HCT116 (cell line): ENCODE results near the gene PRPF4. TPM values are rescaled to one million over a fixed set of nuclear protein-coding genes. Genes with fewer than 3 reads are reported as not detected.

Source experiments
- ATAC-seq: fragments of 200-7000 bp; cut with Tn5 transposase; 2 replicates; pipeline ENCODE4 v1.9.1; 2020; ENCODE audit warnings: mild to moderate bottlenecking, moderate library complexity
- BruUV-seq: library from RNA; stranded (reverse); fragments of 400-500 nt; replicated peaks from 2 replicates; lab custom pipeline; 2021; lab: Mats Ljungman, UMichigan
- CTCF ChIA-PET: fragments of 300-600 bp; sonication (Branson Sonifier 250); formaldehyde crosslinking; loops from one replicate; lab custom pipeline; 2021; ENCODE audit warnings: antibody characterized with exemption; lab: Charles Lee
- POLR2A ChIA-PET: fragments of 300-600, 350-600 bp; sonication (Branson Sonifier 250); formaldehyde crosslinking; loops from one replicate; lab custom pipeline; 2021; ENCODE audit warnings: antibody characterized with exemption; lab: Charles Lee
- RAD21 ChIA-PET, 2 experiments: fragments of 300-600 bp; sonication (Branson Sonifier 250); formaldehyde crosslinking; loops; one replicate each; lab custom pipeline; 2023; ENCODE audit warnings: low total read pairs in 2 of 2; ENCODE audit not compliant: uncharacterized antibody in 2 of 2, unreplicated experiment in 2 of 2, low non-redundant PET in 1 of 2; lab: Charles Lee
- DNase-seq: peaks from one replicate; pipeline ENCODE4 v3.0.0-alpha.2; 2010; ENCODE audit warnings: low read depth, low spot score
- H2AFZ ChIP-seq: fragments of 200-600 bp; shearing (Covaris generic), sonication (generic); 2 replicates; pipeline ENCODE4 v1.6.1; 2017; ENCODE audit warnings: low read depth, mixed run types, mixed read lengths, antibody characterized with exemption, low read length; ENCODE audit not compliant: poor library complexity, severe bottlenecking
- H3K27ac ChIP-seq: 2 replicates; pipeline ENCODE4 v1.5.1; 2012; ENCODE audit warnings: low read depth, low read length
- H3K27me3 ChIP-seq: fragments of 200-600 bp; sonication (generic); 2 replicates; pipeline ENCODE4 v1.6.1; 2016; ENCODE audit warnings: mixed run types, low read length, mixed read lengths; ENCODE audit not compliant: insufficient read depth
- H3K36me3 ChIP-seq, 2 experiments: fragments of 200-500 bp in 1 of 2; fragments of 200-600 bp in 1 of 2; sonication (Bioruptor generic) in 1 of 2; sonication (generic) in 1 of 2; 2 replicates each; pipeline versions ENCODE4 v1.5.1 to v1.6.1; 2014 to 2016; ENCODE audit warnings: low read length in 2 of 2, inconsistent platforms in 1 of 2, mixed read lengths in 1 of 2, mixed run types in 1 of 2; ENCODE audit not compliant: insufficient read depth in 2 of 2, control insufficient read depth in 1 of 2
- H3K4me1 ChIP-seq, 2 experiments: fragments of 200-600 bp in 1 of 2; sonication (generic) in 1 of 2; 2 replicates each; pipeline versions ENCODE4 v1.5.1 to v1.6.1; 2012 to 2017; ENCODE audit warnings: low read length in 2 of 2, inconsistent platforms in 1 of 2, mild to moderate bottlenecking in 1 of 2, mixed read lengths in 1 of 2, mixed run types in 1 of 2, moderate library complexity in 1 of 2; ENCODE audit not compliant: insufficient read depth in 2 of 2, control insufficient read depth in 1 of 2
- H3K4me2 ChIP-seq: fragments of 200-600 bp; sonication (generic); 2 replicates; pipeline ENCODE4 v1.6.1; 2017; ENCODE audit warnings: mixed run types, low read length, mixed read lengths
- H3K4me3 ChIP-seq, 2 experiments: fragments of 200-600 bp in 1 of 2; sonication (generic) in 1 of 2; replicated peaks in 1 of 2; 2 replicates each; pipeline ENCODE4 v1.5.1; 2011 to 2016; ENCODE audit warnings: low read length in 2 of 2, control low read depth in 1 of 2, low read depth in 1 of 2, mild to moderate bottlenecking in 1 of 2, mixed read lengths in 1 of 2, mixed run types in 1 of 2
- H3K79me2 ChIP-seq: fragments of 200-600 bp; sonication (generic); 2 replicates; pipeline ENCODE4 v1.6.1; 2017; ENCODE audit warnings: mild to moderate bottlenecking, mixed run types, low read length, moderate library complexity, mixed read lengths; ENCODE audit not compliant: insufficient read depth
- H3K9ac ChIP-seq: fragments of 200-600 bp; sonication (generic); 2 replicates; pipeline ENCODE4 v1.6.1; 2016; ENCODE audit warnings: low read length, mixed read lengths
- H3K9me2 ChIP-seq: fragments of 200-600 bp; sonication (generic), shearing (Covaris generic); 2 replicates; pipeline ENCODE4 v1.6.1; 2017; ENCODE audit warnings: mixed run types, mild to moderate bottlenecking, moderate library complexity; ENCODE audit not compliant: insufficient read depth
- H3K9me3 ChIP-seq, 2 experiments: fragments of 200-500 bp in 1 of 2; fragments of 200-600 bp in 1 of 2; sonication (Bioruptor generic) in 1 of 2; sonication (generic) in 1 of 2; 2 replicates each; pipeline ENCODE4 v1.6.1; 2014 to 2017; ENCODE audit warnings: low read length in 2 of 2, mixed read lengths in 2 of 2, inconsistent platforms in 1 of 2, low read depth in 1 of 2, mild to moderate bottlenecking in 1 of 2, mixed run types in 1 of 2, moderate library complexity in 1 of 2; ENCODE audit not compliant: control insufficient read depth in 1 of 2, insufficient read depth in 1 of 2
- H4K20me1 ChIP-seq: fragments of 200-600 bp; sonication (generic), shearing (Covaris generic); 2 replicates; pipeline ENCODE4 v1.6.1; 2017; ENCODE audit warnings: mixed run types, mild to moderate bottlenecking, moderate library complexity; ENCODE audit not compliant: insufficient read depth
- EZH2phosphoT487 ChIP-seq: fragments of 200-600 bp; IDR thresholded peaks from 2 replicates; pipeline ENCODE4 v1.6.1; 2018; ENCODE audit warnings: antibody characterized with exemption, borderline replicate concordance
- JUND ChIP-seq: IDR thresholded peaks from 2 replicates; pipeline ENCODE4 v1.6.1; 2012
- POLR2AphosphoS5 ChIP-seq: IDR thresholded peaks from 2 replicates; pipeline ENCODE4 v1.6.1; 2011; ENCODE audit warnings: mild to moderate bottlenecking, low read depth, low read length, moderate library complexity
- RAD21 ChIP-seq: IDR thresholded peaks from 2 replicates; pipeline ENCODE4 v1.6.1; 2012; ENCODE audit warnings: low read depth, mild to moderate bottlenecking
- SP1 ChIP-seq: IDR thresholded peaks from 2 replicates; pipeline ENCODE4 v1.6.1; 2012; ENCODE audit warnings: low read depth
- TCF7L2 ChIP-seq: IDR thresholded peaks from 2 replicates; pipeline ENCODE4 v1.7.0; 2011; ENCODE audit warnings: borderline replicate concordance, inconsistent platforms; ENCODE audit not compliant: insufficient read depth, insufficient read length; ENCODE audit errors: extremely low read depth
- YY1 ChIP-seq: IDR thresholded peaks from 2 replicates; pipeline ENCODE4 v1.6.1; 2011; ENCODE audit warnings: low read length, low read depth, moderate library complexity, mild to moderate bottlenecking; ENCODE audit not compliant: insufficient replicate concordance; ENCODE audit errors: extremely low read depth
- intact Hi-C: fragments of 100-400 bp; cut with micrococcal nuclease; formaldehyde crosslinking; loops from 2 replicates; pipeline ENCODE4 v1.10.0; 2022
- total RNA-seq: library from RNA; stranded (reverse); gene quantifications from one replicate; pipeline ENCODE4 v1.2.1, GENCODE V29; 2021; ENCODE audit not compliant: unreplicated experiment

Gene PRPF4
- total RNA-seq, 1 experiment from 2014 or later: 53.9 TPM

- Histone ChIP-seq H4K20me1 (no peaks in the 10 kb centered on the region), H3K4me3 (no peak overlapping the region), H3K4me2 (no peak overlapping the region), H3K27ac (no peak overlapping the region), H3K9me3 (no peaks in the 10 kb centered on the region; a peak in 1 of 4 replicates), H3K27me3 (no peaks in the 10 kb centered on the region), H3K36me3 (peaks cover 7 to 17% of the 10 kb centered on the region in 2 experiments; a peak in 3 of 4 replicates), H3K9ac (no peak overlapping the region), H2AFZ (no peak overlapping the region), H3K9me2 (no peaks in the 10 kb centered on the region), H3K79me2 (no peaks in the 10 kb centered on the region), H3K4me1 (no peaks in the 10 kb centered on the region)
- TF ChIP-seq EZH2phosphoT487 (no peak), YY1 (no peak), JUND (no peak), TCF7L2 (no peak)
- DNase-seq (no peak), ATAC-seq (no peak)
- no TSS peak for BruUV-seq
- ChIA-PET RAD21 (no interaction called here), CTCF (no interaction called here), POLR2A (no interaction called here)
- intact Hi-C loops: no loop called here
Measured at GRCh38 chr9:113255438-113255837, 20.0 kb upstream of the PRPF4 start.

- intact Hi-C loops: no loop called here
- Histone ChIP-seq H3K4me2 (no peak overlapping the region), H3K9me2 (no peaks in the 10 kb centered on the region), H3K9me3 (no peaks in the 10 kb centered on the region), H3K36me3 (peaks cover 7 to 27% of the 10 kb centered on the region in 2 experiments; a peak in 3 of 4 replicates), H3K4me1 (no peaks in the 10 kb centered on the region), H3K27ac (no peak overlapping the region), H3K4me3 (no peak overlapping the region)
- CTCF ChIA-PET: no interaction called here
- TF ChIP-seq RAD21 (no peak), POLR2AphosphoS5 (no peak), SP1 (no peak)
- TF ChIP-seq, all 23 proteins: peak for 0
- no TSS peak for BruUV-seq
- ATAC-seq (no peak), DNase-seq (no peak)
- RAD21 ChIA-PET: no interaction called here
- Histone ChIP-seq H4K20me1 (no peaks in the 10 kb centered on the region), H3K9ac (no peak overlapping the region), H3K27me3 (no peaks in the 10 kb centered on the region), H3K79me2 (no peaks in the 10 kb centered on the region), H2AFZ (no peak overlapping the region)
- POLR2A ChIA-PET: no interaction called here
Measured at GRCh38 chr9:113257863-113258262, 17.6 kb upstream of the PRPF4 start.
